Measurements from ENCODE around the gene EYA3.

Gene EYA3

DNA sequence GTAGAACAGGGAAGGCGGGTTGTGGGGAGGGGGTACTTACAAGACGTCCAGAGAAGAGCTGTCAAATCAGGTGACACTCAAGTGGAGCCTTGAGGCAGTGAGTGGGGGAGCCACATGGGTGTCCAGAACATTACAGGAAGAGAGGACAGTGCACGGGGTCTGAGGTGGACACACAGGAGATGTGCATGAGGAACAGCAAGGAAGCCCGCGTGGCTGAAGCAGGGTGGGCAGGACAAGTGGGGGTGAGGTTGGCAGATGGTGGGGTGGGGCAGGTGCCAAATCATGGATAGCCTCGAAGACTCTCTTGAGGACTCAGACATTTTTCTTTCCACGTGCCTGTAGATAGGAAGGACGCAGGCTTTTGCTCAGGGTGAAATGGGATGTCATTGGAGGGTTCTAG lies 152.7 kb downstream of the EYA3 start:
- no peak for DNase-seq

DNA sequence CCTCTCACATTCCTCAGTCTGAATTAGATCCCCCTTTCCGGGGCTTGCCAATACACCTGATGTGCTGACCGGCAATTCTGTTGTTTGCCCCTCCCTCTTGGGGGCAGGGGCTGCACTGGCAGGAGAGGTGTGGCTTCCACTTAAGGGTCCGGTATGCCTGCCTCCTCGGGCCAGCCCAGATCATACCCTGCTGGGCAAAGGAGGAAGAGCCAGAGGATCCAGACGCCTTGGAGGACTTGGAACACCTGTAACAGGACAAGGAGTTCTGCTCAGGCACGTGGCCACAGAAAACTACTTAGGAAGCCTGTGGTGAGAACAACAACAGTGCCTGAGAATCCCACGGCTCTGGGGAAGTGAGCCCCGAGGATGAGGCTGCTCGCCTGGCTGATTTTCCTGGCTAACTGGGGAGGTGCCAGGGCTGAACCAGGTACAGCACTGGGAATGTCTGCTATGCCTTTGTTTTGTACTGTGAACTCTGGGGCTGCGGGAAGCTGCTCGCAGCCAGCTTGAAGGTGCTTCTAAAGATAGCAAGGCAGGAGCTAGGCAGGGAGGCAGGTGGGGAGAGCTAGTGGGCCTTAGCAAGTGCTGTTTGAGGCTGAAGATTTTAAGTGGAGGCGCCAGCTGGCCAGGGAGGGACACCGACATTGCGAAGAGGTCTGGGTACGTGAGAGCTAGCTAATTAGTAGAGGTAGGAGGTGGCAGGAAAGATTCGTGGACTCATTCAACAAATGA lies 153.4 kb downstream of the EYA3 start, which contains the start of gene SMPDL3B:
Gene SMPDL3B (plus strand): TSS at position 183 of the 732 bp plus-strand sequence. CDS start 184 bp downstream, at position 367.
- no peak for DNase-seq

GRCh38 chr1:27931759-27932158 lies 156.7 kb downstream of the EYA3 start:
- DNase-seq: peak; percentile 91

- peak; percentile 50 for DNase-seq
These were observed 157.2 kb downstream of the EYA3 start for GRCh38 chr1:27931184-27931583.

- no peak for DNase-seq
These were observed 160.0 kb downstream of the EYA3 start for GRCh38 chr1:27928216-27928954.

- no peak for DNase-seq
These were observed 166.1 kb downstream of the EYA3 start for GRCh38 chr1:27922272-27922671.
